GM19395 (cell line): ENCODE measurements around the gene TUBB.

Experiments used
- ATAC-seq: cut with Tn5 transposase; IDR thresholded peaks from one replicate; pipeline ENCODE4 v1.9.1; 2021; ENCODE audit warnings: mild to moderate bottlenecking, moderate library complexity; ENCODE audit not compliant: unreplicated experiment

TUBB gene

GRCh38 chr6:30732237-30732943 is 12.2 kb downstream of the TUBB start:
- no peak for ATAC-seq

DNA sequence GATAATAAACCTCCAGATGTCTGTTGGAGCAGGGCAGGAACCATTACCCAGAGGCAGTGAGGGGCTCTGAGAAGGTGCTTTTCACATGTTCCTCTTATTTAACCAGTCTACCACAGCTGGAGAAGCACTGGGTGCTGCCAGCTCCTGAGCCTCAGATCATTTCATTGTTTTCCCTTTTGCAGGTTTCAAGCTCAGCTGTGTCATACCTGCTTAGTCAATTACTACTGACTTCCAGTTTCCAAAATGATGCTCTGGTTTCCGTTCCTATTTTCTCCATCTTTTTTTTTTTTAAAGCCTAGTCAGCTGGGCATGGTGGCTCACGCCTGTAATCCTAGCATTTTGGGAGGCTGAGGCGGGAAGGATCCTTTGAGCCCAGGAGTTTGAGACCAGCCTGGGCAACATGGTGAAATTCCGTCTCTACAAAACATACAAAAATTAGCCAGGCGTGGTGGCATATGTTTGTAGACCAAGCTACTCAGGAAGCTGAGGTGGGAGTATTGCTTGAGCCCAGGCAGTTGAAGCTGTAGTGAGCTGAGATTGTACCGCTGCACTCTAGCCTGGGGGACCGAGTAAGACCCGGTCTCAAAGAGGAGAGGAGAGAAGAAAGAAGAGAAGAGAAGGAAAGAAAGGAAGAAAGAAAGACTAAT is 15.6 kb downstream of the TUBB start:
- ATAC-seq, result no peak

GRCh38 chr6:30738532-30738931 is 18.4 kb downstream of the TUBB start:
- ATAC-seq, result no peak

DNA sequence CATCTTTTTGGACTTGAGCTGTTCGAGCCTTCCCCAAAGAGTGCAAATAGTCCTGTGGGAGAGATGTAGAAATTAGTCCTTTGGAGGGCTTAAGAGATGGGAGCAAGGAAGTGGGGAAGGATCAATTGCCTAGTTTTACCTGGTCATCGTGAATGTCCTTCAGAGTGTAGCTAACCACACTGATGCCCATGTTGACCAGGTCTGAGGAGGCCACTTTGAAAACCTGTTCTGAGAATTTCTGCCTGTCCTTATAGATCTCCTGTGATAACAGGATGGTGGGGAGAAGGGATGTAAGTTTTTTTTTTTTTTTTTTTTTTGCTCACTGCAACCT is 20.4 kb downstream of the TUBB start:
- no peak for ATAC-seq

GRCh38 chr6:30741063-30741779 is 21.1 kb downstream of the TUBB start:
- no peak for ATAC-seq

DNA sequence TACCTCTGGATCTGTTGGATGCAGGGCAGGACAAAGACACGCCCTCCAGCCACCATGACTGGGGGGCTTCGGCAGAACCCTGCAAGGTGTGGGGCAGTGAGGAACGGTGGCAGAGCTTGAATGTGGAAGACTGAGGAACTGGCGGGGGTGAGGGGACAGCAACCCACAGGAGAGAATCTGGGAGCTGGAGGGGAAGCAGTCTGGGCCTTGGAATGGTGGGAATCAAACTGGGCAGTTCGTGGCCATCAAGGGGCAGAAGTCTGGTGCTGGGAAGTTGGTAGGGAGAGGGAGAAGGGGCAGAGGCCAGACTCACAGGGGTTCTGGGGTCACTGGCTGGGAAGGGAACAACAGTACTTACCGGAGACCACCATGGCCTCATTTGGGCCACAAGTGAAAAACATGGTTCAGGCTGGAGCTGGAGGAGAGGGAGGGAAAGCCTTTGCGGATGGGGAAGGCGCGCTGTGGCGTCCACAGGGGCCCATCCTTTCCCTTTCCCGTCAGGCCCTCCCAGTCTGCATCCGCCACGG is 21.7 kb downstream of the TUBB start:
- no peak for ATAC-seq

DNA sequence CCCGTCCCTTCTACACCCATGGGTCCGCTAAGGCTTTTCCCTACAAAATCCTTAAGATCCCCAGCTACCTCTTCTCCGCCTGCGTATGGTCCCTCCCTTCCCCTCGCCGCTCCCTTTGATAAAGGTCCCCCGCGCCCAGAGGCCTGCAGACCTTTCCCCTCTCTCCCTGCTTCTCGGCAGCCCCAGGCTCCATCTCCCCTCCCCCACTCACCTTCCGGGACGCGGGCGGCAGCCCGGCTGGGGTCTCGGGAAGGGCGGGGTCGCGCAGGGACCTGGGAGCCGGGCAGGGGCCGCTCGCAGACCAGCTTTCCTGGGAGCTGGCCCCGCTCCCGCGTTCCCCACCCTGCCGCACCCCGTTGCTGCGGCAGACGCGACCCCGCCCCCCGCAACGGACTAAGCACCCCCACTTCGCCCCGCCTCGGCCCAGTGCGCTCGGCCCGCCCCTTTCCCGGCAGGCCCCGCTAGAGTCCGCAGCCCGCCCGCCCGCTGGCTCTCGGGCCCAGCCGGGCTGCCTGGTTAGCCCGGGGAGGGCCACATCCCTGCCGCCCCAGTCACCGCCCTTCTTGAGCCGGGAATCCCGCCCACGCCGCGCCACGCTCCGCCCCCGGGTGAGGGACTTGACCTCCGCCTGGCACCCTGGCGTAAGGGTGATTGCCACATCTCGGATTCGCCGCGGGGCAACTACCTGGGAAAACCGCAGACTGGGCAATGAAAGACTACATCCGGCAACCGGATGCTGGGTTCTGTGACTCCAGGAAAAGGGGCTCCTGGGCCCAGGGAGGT is 22.4 kb downstream of the TUBB start, which contains the start of gene FLOT1:
TSS of gene FLOT1 (minus strand) at position 372 of the 783 bp plus-strand sequence. CDS start 498 bp downstream, outside the sequence.
- ATAC-seq, result peak; percentile 75

GRCh38 chr6:30743099-30744053 is 23.2 kb downstream of the TUBB start:
- ATAC-seq, result peak; percentile 35

DNA sequence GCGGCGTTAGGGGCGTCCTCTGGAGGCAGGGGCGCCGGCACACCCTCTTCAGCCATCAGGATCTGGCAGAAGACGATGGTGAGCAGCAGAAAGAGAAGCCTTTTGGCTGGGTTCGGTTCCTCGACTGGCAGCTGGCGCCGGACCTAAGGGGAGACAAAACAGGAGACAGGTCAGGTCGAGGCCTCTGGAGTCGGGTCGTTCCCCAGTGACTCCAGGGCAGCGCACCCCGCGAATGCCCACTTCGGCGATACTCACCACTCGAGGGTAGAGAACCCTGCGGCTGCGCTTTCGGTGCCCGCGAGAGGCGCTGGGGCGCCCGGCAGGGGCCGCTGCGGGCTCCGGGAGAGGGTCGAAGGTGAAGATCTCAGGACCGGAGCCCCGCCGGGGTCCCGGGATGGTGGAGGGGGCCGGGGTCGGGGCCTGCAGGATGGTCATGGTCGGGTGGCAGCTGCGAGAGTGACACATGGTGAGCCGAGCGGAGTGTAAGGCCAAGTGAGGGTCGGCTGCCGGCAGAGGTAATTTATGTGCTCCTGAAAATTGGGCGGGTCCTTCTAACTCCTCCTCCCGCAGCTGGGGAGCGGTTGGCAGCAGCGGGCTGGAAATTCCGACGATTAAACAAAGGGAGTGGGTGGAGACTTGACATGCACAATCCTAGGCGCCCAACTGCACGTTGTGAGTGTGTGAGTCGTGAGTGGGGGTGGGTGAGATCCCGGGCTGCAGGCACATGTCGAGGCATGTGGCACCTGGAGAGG is 24.1 kb downstream of the TUBB start, which contains the start of gene IER3:
TSS of gene IER3 (minus strand) at position 494 of the 752 bp plus-strand sequence. CDS start at position 465, 29 bp downstream.
- ATAC-seq, result no peak

GRCh38 chr6:30747300-30747687 is 27.1 kb downstream of the TUBB start:
- ATAC-seq, result no peak

DNA sequence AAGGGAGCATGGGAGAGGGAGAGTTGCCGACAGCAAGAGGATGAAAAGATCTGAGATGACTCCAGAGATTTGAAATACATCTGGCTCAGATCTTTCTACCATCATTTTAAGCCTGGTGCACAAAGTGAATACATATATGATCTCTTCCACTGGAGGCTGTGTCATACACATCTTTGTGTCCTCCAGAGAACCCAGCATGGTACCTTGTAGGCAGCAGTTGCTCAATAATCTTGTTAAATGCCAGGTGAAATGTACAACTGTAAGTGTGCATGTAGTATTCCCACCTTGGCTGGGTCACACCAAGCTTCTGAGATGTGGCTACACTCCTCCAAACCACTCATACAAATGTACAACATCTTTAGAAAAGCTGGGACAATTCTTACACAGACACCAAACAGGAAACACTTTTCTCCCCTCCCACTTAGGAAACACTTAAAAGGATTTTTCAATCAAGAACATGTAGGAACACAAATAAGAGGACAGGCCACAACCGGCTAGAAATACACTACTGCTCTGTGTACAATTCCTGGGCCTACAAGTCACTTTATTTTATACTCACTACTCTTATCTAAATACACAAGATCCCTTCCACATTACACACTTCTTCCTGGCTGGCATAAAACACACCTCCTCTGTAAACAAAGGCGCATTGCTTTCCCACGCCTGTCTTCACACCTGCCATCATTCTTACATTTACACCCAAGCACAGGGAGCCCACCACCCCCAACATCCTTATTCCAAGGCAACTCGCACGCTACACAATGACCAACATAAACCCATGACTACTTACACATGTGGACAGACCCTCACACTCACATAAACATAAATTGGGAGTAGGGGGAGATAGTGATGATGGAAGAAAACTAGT is 28.0 kb downstream of the TUBB start:
- no peak for ATAC-seq

DNA sequence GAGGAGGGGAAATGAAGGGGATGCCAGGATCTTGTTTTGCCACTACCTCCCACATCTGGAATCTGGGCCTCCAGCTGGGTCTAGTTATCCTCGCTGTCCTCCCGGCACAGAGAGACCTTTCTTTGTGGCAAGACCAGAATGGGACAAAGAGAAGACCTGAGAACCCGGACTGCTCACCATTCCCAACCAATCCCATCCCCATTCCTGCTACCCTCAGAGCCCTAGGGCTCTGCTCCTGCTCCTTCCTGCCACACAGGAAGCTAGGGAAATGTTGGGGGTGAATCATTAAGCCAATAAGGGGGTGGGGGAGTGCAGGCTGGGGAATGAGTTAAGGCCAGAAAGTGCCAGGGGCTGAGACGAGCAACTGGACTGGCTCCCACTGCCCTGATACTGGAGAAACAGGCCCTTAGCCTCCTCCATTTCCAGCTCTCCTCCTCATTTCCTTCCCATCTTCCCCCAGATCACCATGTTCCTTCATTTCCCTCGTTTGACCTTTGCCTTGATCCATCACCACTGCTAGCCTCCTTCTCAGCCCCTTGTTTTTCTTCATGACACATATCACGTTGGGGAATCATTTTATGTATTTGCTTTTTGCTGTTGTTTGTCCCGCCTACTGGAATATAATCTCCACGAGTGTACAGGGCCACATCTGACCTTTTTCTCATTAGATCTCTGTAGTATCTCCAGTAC is 28.8 kb downstream of the TUBB start:
- ATAC-seq, result no peak

DNA sequence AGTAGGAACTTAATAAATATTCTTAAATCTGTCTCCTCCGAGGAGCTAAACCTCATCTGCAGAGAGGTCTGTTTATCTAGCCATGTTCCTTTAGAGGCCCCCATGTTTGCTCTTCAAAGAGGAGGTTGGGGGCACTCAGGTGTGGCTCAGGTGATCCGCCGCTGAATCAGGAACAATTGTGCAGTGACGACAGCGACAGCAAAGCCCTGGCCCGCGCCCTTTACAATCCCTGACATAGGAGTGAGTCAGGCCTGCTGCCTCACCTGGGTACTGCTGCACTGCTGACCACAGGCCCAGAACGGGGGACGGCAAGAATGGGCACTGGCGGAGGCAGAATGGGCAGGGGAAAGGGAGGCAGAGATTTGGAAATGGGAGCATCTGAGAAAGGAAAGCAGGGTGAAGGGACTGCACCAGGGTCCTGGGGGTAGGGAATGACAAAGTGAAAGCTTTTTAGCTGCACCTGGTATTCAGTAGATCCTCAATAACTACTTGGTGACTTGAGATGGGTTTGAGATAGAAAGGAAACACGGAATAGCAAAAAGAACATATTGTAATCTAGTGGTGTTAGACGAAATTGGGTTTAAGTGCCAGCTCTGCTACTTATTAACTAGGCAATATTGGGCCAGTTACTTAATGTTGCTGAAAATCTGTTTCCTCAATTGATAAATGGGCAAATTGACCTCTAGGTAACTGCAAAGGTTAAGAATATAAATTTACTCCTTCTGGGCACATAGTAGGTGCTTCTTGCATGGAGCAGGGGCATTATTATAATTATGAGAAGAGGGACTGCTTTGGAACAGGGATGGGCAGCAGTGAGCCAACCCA is 29.6 kb downstream of the TUBB start:
- no peak for ATAC-seq

- ATAC-seq, result no peak
Observed at GRCh38 chr6:30750379-30750668, 30.2 kb downstream of the TUBB start.

DNA sequence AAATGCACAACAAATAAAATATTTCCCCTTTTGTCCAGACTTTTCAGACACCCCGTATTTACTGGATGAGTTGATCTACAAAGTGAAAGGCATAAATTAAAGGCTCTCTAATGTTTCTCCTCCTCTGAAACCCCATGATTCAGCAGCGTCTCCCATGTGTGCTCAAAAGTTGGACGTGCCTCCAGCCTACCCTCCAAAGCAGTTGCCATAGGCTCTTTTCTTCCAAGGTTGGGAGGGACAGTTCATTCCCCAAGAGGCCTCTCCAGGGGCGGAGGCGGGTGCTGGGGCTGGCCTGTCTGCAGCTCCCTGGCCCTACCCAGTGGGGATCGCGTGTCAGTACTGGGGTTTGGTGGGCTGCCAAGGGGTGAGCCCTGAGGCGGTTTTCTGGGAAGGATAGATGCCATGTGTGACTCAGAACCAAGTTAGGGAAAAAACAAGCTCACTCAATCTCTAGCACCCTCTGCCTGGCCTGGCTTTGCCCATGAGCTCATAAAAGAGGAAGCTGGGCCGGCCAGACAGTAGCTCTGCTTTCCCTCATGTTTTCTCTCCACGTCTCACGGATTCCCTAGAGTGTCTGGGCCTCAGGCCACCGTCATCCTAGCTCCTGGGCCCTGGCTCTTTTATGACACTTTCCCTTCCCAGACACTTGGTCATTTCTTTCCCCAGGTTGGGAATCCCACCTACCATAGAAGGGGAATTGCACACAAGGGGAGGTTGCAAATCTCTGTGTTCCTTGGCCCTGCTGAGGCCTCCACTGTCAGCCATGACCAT is 32.2 kb downstream of the TUBB start:
- ATAC-seq, result no peak

DNA sequence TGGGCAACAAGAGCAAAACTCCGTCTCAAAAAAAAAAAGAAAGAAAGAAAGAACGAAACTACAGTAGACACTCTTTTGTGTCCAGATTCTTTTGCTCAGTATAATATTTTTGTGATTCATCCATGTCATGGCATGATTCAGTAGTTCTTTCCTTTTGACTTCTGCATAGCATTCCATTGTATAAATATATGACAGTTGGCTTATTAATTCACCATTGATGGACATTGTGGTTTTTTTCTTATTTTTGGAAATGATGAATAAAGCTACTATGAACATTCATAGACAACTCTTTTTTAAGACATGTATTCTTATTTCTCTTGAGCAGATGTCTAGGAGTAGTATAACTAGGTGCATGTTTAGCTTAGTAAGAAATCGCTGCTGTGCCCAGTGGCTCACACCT is 34.5 kb downstream of the TUBB start:
- no peak for ATAC-seq
